Measurements from ENCODE around the gene GALNT12.

DNA sequence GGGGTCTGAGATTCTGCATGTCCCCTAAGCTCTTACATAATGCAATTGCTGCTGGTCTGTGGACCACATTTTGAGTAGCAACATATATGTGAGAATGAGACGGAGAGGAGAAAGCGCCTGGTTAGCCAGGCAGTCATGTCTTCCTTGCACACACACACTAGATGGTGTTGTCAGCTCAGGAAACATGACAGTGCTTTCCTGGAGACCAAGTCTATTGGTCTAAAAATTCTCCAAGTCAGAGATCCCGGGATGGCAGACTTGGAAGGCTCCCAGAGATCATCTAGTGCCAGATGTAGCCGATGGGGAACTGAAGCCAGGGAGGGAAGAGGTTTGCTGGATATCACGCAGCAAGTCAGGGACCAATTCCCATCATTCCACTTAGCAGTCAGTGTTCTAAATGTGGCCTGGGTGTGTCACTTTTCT lies 53.4 kb downstream of the GALNT12 start:
- TF ChIP-seq POLR2AphosphoS5 (IDR thresholded peaks at IDR 0.05; ENCODE audit: borderline replicate concordance, low read depth, low read length) = no peak
- no peak for TF ChIP-seq EZH2 (IDR thresholded peaks at IDR 0.05)
- TF ChIP-seq FOXP2 (optimal IDR thresholded peaks at IDR 0.05; ENCODE audit: control extremely low read depth, extremely low read length, insufficient read depth) = no peak

All from SK-N-MC (cell line).